NCI-H187 (cell line): ENCODE measurements around the gene SFN.
"Not testable (repeated sequence)": the region's sequence is repeated elsewhere in the genome, so short reads cannot be mapped to it uniquely, and the experiment has no call there.

Experiments
- DNase-seq, 2 experiments: peaks; one replicate each; lab custom pipeline; 2025; lab: John Stamatoyannopoulos, UW

SFN gene

DNA sequence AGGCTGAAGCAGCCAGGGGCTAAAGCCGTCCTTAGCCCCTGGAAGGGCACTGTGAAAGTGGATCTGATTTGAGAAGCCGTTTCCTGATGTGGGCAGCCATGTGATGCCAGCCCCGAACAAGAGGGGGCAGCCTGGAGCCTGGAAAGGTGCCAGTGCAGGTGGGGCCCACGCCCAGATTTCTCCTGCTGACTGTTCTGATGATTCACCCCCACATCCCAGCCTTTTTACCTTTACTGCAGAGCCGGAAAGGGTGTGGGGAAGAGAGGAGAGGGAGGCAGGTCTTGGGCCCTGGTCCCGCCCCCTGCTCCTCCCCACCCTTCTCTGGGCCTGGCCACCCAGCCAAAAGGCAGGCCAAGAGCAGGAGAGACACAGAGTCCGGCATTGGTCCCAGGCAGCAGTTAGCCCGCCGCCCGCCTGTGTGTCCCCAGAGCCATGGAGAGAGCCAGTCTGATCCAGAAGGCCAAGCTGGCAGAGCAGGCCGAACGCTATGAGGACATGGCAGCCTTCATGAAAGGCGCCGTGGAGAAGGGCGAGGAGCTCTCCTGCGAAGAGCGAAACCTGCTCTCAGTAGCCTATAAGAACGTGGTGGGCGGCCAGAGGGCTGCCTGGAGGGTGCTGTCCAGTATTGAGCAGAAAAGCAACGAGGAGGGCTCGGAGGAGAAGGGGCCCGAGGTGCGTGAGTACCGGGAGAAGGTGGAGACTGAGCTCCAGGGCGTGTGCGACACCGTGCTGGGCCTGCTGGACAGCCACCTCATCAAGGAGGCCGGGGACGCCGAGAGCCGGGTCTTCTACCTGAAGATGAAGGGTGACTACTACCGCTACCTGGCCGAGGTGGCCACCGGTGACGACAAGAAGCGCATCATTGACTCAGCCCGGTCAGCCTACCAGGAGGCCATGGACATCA lies at the start of gene SFN:
Gene SFN, plus strand, starts transcription at position 369 of the 904 bp plus-strand sequence. Its CDS starts 64 bp downstream, at position 433.
- peak; percentile 58 to 81 for DNase-seq

DNA sequence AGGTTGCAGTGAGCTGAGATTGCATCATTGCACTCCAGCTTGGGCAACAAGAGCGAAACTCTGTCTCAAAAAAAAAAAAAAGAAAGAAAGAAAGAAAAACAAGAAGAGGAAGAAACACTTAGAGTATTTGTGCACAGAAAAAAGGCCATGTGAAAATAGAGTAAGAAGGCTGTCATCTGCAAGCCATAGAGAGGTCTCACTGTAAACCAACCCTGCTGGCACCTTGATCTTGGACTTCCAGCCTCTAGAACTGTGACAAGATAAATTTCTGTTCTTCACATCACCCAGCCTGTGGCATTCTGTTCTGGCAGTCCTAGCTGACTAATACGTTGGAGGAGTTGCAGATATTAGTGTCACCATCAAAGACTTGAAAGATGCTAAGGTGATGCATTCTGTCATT lies 48.6 kb upstream of the SFN start:
- DNase-seq, result no peak

DNA sequence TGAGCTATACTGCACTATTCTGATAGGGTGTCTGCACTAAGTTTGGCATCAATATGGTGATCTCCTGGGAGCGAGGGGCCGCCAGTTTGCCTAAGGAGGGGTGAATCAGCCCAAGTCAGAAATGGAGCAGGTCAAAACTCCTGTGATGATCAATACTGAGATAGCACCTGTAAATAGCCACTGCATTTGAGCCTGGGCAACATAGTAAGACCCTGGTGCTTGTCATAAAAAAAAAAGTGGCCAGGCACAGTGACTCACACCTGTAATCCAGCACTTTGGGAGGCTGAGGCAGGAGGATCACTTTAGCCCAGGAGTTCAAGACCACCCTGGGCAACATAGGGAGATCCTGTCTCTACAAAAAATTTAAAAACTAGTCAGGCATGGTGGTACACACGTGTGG lies 48.1 kb upstream of the SFN start:
- no peak for DNase-seq

DNA sequence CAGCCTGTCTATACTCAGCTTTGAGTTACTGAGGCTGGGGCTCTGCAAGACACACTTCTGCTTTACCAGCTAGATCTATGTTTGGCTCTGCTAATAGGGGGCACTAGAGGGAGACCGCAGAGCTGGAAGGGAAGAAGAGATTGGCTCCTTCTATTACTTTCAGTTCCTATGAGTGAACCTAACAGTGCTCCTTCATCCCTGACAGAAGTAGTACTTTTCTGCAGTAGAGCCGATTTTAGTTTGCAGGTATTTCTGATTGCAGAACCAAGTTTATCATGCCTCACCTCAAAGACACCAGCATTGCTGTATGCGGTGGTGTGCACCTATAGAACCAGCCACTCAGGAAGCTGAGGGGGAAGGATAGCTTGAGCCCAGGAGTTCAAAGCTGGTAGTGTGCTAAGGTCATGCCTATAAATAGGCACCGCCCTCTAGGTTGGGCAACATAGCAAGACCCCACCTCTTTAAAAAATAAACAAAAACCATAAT lies 42.1 kb upstream of the SFN start:
- no peak for DNase-seq

DNA sequence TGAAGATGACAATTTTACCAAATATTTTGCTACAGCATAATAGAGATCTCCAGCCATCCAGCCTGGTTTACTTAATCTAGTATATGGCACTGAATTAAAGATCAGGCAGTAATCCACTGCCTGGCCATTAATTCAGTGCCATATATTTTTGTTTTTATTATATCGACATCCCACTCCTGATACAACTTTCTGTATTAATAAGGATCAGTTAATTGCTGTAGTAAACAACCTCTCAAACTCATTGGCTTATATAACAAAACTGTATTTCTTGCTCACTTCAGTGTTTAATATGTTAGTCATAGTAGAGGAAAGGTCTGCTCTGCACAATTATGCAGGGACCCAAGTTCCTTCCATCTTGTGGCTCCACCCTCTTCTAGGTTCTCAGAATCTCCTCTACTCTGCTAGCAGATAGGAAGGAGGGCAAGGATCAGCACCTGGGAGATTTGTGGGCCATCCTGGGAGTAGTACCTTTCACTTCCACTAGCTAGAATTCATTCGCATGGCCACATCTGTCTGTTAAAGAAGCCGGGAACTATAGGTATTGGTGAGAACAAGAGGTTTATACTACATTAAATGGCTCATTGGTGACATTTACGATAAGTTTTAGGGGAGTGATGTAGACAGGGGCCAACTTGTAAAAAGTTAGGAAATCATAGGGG lies 40.1 kb upstream of the SFN start:
- DNase-seq, result no peak

DNA sequence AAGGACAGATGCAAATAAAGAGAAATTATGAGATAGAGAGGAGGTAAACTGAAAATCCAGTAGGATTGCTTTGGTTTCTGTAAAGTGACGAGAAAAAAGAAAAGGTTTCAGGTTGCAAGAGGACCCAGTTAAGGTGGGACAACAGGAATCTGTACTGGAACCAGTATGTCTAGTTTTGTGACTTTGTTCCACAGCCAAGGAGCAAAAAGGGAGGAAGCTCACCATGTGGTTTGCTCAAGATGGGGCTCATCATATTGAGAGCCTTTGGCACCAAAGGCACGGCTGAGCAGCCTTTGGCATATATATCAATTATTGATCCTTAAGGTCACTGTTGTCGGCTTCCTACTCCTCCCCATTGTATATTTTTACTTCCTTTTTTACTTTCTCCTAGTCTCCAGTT lies 38.2 kb upstream of the SFN start:
- DNase-seq, result no peak

DNA sequence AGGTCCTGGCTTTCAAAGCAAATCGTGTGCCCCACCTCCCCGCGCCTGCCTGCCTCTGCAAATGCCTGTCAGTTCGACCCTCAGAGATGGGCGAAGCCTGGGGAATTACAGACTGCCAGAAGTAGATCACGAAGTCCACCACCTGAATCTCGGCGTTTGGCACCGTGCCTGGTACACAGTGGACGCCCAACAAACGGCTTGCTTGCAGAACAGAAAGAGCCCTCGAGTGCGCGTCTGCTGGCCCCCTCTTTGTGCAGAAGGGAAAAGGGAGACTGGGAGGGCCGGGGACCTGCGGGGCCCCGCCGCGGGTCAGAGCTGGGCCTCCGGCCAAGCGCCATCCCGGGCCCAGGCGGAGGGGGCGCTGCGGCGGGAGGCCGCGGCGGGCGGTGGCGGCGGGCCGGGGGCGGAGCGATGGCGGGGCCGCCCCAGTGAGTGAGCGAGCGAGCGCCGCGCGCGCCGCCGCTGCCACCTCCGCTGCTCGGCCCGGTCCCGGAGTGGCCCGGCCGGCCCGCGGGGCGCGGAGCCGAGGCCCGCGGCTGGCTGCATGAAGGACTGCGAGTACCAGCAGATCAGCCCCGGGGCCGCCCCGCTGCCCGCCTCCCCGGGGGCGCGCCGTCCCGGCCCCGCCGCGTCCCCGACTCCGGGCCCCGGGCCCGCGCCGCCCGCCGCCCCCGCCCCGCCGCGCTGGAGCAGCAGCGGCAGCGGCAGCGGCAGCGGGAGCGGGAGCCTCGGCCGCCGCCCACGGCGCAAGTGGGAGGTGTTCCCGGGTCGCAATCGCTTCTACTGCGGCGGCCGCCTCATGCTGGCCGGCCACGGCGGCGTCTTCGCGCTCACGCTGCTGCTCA lies 36.5 kb upstream of the SFN start, which contains the start of gene ZDHHC18:
Gene ZDHHC18, plus strand, starts transcription at position 428 of the 845 bp plus-strand sequence. Its CDS starts 117 bp downstream, at position 545.
- DNase-seq, result peak in 1 of 2 experiments; percentile 47

DNA sequence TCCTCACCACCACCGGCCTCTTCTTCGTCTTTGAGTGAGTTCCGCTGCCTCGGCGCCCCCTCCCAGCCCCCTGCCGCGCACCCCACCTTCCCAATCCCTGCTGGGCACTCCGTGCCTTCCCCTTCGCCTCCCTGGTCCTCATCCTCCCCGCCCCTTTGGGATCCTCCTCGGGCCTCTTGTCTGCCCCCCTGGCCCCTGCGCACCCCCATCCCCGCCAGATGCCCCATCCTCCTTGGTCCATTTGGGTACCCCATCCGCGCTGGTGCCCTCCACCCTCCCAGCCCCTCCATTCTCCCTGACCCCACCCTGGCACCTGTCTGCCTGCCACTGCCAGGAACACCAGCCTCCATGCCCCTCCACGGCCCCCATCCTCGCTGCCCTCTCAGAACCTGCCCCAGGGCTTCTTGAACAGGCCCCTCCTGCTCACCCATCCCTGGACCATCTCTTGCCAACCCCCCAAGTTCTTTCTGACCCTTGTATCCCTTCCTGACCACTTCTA lies 35.8 kb upstream of the SFN start:
- DNase-seq, result no peak

DNA sequence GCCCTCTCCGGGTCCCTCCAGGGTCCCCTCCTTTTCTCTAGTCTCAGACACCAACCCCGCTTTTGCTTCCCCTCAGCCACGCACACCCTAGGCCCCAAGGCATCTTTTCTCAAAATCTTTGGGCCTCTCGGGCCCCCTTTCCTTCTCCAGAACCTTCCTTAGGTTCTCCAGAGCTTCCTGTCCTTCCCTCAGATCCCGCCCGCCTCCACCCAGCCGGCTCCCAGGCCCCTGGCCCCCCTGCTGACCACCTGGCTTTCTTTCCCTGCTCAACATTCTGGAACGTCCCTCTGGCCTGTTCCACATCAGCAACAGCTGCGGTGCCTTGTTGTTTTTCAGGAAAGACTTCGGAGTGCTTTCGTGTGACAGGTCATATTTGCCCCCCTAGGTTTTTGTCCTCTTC lies 35.3 kb upstream of the SFN start:
- no peak for DNase-seq

DNA sequence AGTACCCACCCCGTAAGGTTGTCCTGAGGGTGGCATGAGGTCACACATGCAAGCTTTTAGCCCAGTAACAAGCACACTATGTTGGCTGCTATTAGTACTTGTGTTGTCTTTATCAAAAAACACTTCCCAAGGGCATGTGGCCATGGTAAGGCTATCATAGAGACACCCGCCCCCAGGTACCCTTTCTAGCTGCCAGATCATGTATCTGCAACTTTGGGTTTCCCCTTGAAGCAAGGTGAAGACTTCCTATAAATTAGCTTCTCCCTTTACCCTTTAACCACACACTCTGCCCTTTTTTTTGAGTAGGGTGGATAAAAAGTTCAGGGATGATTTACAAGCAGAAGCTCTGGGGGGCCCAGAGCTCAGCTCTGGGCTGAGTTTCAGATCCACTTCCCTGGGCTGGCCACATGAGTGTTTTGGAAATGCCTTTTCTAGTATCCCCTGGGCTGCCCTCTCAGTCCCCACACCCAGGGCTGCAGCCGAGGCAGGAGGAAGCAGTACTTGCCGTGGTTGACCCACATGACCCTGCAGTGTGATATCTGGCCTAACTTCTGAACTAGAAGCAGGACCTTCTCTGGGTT lies 34.4 kb upstream of the SFN start:
- DNase-seq, result no peak

DNA sequence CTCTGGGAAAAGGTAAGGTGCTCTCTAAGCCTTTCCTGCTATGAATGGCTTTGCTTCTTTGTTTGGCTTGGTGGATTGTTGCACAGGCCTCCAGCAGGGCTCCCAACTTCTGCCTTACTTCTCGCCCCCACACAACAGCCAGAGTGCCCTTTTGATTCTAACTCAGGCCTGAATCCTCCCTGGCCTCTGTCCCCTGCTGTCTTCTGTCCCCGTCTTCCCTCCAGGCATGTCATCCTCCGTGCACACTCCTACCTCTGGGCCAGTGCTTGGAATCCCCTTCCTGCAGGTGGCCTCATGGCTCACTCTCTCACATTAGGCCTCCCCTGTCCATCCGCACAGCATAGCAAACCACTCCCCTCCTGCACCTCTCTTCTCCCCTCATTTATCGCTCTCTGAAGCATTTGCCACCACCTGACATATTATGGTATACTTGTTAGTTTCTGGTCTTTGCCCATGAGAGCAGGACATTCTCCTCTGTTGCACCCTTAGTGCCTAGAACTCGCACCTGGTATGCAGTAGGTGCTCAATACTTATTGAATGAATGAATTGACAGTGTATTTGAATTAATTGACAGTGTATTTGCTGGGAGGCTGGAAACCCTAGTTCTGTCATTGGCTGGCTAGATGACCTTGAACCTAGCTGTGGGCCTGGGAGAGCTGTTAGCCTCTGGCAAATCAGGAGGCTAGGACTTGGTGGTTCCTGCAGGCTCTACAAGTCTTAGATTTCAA lies 33.6 kb upstream of the SFN start:
- no peak for DNase-seq

DNA sequence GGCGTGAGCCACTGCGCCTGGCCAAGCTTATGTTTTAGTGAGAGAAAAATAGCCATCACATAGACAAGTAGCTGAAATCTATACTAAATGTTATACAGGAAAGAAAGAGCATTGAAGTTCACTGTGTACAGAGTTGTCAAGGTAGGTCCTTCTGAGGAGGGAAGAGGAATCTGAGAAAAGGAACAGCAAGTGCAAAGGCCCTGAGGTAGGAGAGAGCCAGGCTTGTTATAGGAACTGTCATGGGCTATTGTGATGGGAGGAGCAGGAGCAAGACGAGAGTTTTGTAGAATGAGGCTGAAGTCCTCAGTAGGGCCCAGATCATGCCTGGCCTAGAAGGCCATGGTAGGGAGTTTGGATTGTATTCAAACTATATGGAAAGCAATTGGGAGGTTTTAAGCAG lies 31.9 kb upstream of the SFN start:
- DNase-seq, result no peak

DNA sequence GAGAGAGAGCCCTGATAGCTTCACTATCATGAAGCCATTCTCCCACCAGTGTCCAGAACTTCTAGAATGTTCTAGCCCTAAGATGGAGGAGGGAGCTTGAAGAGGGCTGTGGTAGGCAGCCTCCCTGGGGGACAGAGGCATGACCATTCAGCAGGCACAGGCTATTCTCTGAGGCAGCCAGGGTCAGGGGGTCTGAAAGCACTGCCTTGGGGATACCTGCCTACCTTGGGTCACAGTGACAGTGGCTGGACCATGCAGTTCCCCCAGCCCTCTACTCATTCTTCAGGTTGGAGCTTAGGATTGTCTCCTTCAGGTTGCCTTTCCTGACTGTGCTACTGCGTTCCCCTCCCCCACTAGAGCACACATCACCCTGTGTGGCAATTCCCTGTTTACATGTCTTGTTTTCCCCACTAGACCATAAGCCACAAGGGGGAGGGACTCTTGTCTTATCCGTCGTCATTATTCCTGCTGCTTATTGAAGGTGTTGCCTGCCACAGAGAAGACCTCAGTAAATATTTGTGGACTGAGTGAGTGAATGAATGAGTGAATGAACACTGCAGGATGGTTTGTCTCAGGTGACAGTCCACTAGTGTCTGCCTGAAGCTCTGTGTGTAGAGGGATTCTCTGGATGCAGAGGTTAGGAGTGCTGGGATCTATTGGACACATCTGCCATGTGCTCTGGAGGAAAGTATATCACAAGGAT lies 31.3 kb upstream of the SFN start:
- DNase-seq, result no peak

DNA sequence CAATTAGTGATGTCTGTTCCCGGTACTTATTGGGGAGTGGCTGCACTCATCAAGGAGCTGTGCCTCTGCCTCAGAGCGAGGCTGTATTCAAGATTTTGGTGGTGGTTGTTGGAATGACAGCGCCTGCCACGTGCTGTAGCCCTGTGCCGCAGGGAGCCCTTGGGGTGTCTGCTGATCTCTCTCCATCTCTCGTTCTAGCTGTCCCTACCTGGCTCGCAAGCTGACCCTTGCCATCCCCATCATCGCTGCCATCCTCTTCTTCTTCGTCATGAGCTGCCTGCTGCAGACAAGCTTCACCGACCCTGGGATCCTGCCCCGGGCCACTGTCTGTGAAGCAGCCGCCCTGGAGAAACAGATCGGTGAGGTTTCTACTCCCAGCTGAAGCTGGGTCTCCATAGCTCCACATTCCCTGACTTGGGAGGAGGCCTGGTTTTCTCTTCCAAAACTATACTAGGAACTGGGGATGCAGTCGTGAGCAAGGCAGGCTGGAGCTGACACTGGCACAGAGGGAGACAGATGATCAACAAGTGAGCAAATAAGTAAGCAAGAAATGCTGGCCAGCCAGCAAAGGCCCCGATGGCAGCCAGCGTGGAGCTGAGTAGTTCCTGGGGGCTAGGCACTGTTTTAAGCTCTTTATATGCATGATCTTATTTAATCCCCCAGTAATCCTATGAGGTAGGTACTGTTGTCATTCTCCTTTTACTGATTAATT lies 30.5 kb upstream of the SFN start:
- DNase-seq, result no peak

DNA sequence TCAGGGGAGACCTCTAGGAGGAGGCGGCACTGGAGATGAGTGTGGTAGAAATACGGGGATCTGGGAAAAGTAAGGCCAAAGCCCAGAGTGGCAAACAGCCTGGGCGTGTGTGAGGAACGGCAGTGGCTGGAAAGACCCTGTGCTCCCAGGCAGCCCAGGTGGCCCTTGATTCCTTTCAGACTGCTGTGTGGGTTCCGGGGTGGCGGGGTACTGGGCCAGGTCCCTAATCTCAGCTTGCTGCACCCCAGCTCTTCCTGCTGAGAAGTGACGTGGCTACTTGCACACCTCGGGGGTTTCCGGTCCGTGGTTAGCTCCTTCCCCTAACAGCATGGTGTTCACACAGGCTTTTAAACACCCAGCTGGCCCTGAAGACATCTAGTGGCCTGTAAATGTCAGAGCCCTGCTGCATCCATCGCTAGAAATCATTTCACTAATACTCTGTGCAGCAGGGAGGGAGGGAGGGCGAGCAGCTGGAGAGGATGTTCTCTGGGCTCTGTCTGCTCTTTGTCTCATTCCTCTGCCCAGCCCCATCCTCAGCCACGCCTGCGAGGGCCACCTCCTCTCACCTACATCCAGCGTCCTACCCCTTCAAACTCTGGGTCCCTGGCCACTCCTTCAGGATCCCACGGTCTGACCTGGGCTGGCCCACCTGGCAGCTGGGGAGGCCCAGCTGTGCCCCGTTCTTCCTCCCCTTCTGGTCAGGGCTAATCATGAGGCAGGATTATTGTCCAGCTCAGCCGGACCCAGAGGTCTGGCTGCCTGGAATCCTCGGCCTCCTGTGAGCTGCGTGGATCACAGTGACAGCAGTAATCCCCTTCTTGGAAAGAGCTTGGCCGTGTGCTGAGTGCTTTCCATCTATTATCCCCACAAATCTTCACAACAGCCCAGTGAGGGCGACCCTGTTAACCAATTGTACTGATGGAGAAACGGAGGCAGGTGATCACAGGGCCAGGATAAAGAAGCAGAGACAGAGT lies 29.2 kb upstream of the SFN start:
- no peak for DNase-seq

DNA sequence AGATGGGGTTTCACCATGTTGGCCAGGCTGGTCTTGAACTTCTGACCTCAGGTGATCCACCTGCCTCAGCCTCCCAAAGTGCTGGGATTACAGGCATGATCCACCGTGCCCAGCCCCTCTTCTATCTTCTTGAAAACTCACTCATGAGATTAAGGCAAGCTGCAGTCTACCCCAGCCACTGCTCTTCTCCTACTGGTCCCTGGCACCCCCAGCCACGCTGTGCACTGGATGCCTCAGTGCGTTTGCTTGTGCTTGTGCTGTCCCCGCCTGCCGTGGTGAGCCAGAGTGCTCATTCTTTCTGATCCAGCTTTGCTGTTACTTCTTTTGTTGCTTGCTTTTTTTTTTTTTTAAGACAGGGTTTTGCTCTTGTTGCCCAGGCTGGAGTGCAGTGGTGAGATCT lies 25.3 kb upstream of the SFN start:
- not testable (repeated sequence) for DNase-seq

DNA sequence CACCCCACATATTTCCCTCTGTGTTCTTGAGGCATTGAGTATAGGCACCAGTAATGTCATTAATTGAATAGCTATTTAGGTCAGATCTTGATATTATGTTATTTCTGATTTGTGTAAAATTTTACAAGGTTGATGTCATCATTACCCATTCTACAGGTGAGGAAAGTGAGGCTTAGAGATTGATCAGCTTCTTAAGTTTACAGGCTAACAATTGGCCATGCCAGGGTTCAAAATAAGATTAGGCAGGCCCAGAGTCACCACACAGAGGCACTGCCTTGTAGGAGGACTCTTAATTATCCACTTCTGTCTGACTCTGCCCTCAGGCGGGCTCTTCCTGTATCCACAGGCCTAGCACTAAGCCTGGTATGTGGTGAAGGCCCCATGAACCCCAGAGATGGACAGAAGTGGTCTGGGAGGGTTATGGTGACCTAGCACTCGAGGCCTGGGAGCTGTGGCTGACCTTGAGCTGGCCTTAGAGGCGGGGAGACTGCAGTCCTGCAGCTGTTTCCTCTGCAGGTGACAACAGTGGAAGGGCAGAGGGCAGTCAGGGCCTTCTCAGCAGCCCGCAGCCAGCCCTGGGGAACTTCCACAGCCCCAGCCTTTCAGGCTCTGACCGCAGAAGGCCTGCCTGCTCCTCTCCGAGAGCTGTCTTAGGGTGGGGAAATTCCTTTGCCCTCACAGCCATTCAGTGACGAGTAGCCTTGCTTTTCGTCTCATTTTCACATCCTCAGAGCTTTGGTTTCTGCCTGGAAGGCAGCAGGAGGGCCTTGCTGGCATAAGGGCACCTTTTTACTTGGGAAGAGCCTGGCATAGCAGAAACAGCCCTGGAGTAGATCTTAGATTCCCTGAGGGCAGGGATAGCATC lies 24.2 kb upstream of the SFN start:
- DNase-seq, result no peak
